ENCODE results near the gene METAP1D.
"Not testable (repeated sequence)": the region's sequence is repeated elsewhere in the genome, so short reads cannot be mapped to it uniquely, and the experiment has no call there.

Gene METAP1D

DNA sequence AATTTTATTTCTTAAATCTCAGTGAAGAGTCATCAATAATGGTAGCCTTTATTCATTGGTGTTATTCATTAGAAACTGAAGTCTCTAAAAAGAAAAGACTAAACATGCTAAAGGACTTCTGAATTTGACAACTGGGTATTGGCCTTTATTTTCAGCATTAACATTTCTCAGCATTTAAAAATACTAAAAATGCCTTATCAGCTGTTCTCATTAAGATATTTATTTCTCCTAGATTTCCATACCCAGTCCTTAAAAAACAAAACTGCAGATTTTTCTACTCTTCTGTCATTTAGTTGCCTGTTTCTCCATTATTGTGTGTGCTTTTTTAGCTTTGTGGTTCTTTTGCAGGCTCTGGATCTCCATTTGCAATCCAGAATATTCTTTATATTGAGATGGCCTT is 31.2 kb upstream of the METAP1D start:
- DNase-seq = no peak
- H3K4me3 Mint-ChIP-seq = no peak overlapping the region
- H3K4me1 Mint-ChIP-seq = peaks cover 35% of the 10 kb centered on the region
- H3K27me3 Mint-ChIP-seq = no peaks in the 10 kb centered on the region
- CTCF ChIA-PET = no interaction called here
- H3K36me3 Mint-ChIP-seq = peaks cover 40% of the 10 kb centered on the region
- no peaks in the 10 kb centered on the region for H3K9me3 Mint-ChIP-seq
- H3K27ac Mint-ChIP-seq = no peak overlapping the region

DNA sequence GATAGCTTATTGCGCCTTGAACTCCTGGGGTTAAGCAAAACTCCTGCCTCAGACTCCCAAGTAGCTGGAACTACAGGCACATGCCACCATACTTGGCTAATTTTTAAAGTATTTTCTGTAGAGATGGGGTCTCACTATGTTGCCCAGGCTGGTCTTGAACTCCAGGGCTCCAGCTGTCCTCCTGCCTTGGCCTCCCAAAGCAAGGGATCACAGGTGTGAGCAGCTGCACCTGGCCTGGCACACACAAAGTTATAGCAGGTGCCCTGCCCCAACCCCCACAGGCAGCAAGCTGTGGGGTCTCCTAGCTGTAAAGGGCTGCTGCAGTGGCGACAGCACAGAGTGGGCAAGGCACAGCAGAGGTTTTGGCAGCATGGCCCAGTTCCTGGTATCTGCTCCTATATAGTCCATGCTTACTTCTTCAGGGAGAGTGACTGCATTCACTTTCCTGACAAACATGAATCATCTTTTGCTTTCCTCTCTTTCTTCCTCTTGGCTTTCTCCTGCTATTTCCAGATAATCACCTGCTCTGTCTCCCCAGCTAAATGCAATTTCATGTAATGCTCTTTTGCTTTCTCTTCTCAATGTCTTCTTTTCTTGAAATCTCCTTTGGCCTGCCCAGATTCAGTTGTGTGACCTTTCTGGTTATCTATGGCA is 27.3 kb upstream of the METAP1D start:
- Mint-ChIP-seq H3K9me3 (no peaks in the 10 kb centered on the region), H3K27ac (no peak overlapping the region), H3K4me1 (peaks cover 6% of the 10 kb centered on the region), H3K27me3 (no peaks in the 10 kb centered on the region), H3K36me3 (peaks cover 41% of the 10 kb centered on the region), H3K4me3 (no peak overlapping the region)
- CTCF ChIA-PET = no interaction called here
- no peak for DNase-seq

DNA sequence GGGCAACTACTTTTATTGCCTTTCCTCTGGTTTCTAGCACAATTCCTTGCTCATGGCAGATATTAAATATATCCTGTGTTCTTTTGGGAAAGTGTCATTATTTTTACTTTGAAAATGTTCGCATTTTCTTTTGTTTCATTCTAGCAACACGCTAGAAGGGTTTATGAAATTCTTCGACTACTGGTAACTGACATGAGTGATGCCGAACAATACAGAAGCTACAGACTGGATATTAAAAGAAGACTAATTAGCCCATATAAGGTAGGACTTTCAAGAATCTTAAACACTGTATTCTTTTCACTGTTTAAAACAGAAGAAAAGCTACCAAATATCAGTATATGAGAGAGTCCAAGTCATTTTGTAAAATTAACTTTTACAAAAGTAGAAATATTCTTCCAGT is 20.6 kb upstream of the METAP1D start:
- Mint-ChIP-seq H3K4me3 (no peak overlapping the region), H3K36me3 (peaks cover 61% of the 10 kb centered on the region), H3K4me1 (no peaks in the 10 kb centered on the region), H3K27me3 (no peaks in the 10 kb centered on the region), H3K27ac (no peak overlapping the region), H3K9me3 (no peaks in the 10 kb centered on the region)
- CTCF ChIA-PET = no interaction called here
- DNase-seq = no peak

DNA sequence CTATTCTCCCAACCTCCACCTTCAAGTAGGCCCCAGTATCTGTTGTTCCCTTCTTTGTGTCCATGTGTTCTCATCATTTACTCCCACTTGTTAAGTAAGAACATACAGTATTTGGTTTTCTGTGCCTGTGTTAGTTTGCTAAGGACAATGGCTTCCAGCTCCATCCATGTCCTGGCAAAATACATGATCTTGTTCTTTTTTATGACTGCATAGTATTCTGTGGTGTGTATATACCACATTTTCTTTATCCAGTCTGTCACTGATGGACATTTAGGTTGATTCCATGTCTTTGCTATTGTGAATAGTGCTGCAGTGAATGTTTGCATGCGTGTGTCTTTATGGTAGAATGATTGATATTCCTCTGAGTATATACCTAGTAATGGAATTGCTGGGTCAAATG is 15.8 kb upstream of the METAP1D start:
- CTCF ChIA-PET, H3K27ac Mint-ChIP-seq, H3K4me1 Mint-ChIP-seq: not testable (repeated sequence)

DNA sequence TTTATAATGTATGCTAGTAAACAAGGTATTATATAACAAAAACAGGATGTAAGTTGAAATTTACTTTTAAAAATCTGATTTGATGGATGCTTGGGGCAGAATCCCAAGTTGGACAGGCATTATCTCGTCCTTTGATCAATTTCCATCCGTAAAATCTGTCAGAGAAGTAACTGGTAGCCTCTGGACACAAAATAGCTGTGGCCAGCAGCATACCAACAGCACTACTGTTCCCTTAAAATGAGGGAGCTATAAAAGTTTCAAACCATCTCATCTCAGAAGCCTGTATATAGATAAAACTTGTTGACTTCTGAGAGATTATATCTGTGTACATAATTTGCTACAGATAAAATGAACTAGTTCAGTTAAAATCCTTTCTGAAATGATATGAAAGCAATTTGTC is 14.7 kb upstream of the METAP1D start:
- Mint-ChIP-seq H3K36me3 (peaks cover 24% of the 10 kb centered on the region), H3K4me3 (no peak overlapping the region), H3K9me3 (no peaks in the 10 kb centered on the region), H3K27me3 (no peaks in the 10 kb centered on the region), H3K4me1 (no peaks in the 10 kb centered on the region), H3K27ac (no peak overlapping the region)
- CTCF ChIA-PET = no interaction called here
- DNase-seq = no peak

More for the DNA sequence above, 15.8 kb upstream of the METAP1D start:
- DNase-seq, H3K4me3 Mint-ChIP-seq, H3K27me3 Mint-ChIP-seq, H3K9me3 Mint-ChIP-seq: not testable (repeated sequence)
- peaks cover 32% of the 10 kb centered on the region for H3K36me3 Mint-ChIP-seq

DNA sequence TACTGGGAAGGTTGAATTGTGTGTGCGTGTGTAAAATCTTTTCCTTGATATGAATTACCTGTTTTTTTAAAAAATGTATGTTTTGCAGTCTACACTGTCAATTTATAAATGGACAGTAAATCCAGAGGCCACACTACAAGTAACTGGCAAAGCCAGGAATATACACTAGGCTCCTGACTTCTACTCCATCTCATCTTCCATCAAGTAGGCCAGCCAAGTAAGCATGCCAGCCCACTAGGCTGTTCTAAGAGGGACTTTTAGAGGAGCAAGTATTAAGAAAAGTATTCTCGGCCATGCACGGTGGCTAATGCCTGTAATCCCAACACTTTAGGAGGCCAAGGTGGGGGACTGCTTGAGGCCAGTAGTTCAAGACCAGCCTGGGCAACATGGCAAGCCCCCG is 13.0 kb upstream of the METAP1D start:
- DNase-seq = no peak
- Mint-ChIP-seq H3K27me3 (no peaks in the 10 kb centered on the region), H3K4me3 (no peak overlapping the region), H3K4me1 (no peaks in the 10 kb centered on the region), H3K36me3 (peaks cover 19% of the 10 kb centered on the region), H3K9me3 (no peaks in the 10 kb centered on the region), H3K27ac (no peak overlapping the region)
- CTCF ChIA-PET = no interaction called here

DNA sequence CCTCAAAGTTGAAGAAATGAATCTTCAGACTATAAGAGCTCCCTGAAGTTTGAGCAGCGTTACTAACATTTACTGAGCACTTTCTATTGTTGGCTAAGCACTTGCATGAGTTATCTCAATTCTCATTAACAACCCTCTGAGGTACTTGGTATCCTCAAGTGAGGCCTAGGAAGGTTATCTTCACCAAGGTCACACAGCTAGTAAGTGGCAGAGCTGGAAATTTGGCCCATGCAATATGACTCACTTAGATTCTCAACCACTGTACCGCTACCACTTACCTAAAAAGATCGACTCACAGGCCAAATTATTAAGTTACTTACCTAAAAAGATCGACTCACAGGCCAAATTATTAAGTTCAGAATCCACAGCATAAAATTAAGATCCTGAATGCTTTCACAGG is 8.7 kb upstream of the METAP1D start:
- peaks cover 14% of the 10 kb centered on the region for H3K27me3 Mint-ChIP-seq
- H3K36me3 Mint-ChIP-seq = no peaks in the 10 kb centered on the region
- H3K4me1 Mint-ChIP-seq = no peaks in the 10 kb centered on the region
- no peak overlapping the region for H3K4me3 Mint-ChIP-seq
- CTCF ChIA-PET = no interaction called here
- DNase-seq = no peak
- H3K27ac Mint-ChIP-seq = no peak overlapping the region
- no peaks in the 10 kb centered on the region for H3K9me3 Mint-ChIP-seq

DNA sequence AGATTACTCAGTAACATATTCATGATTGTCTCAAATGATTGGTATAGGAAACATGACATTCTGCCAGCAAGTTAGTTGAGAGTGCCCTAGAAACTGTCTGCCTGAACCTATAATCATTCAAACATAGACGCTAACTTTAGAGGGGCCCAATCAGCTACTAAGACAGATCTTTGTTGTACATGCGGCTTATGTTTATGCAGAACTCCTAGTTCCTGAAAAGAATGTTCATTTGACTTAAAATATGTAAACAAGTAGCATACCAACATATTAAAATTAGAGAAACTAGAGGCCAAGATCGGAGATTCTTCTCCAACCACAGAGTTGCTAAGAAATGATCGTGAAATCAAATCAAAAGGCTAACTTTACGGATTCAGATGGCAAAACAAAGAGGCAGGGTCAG is 4.2 kb upstream of the METAP1D start:
- H3K36me3 Mint-ChIP-seq = no peaks in the 10 kb centered on the region
- H3K4me1 Mint-ChIP-seq = peaks cover 16% of the 10 kb centered on the region
- H3K27me3 Mint-ChIP-seq = peaks cover 33% of the 10 kb centered on the region
- CTCF ChIA-PET = no interaction called here
- H3K27ac Mint-ChIP-seq = no peak overlapping the region
- no peak for DNase-seq
- no peaks in the 10 kb centered on the region for H3K9me3 Mint-ChIP-seq
- H3K4me3 Mint-ChIP-seq = no peak overlapping the region

DNA sequence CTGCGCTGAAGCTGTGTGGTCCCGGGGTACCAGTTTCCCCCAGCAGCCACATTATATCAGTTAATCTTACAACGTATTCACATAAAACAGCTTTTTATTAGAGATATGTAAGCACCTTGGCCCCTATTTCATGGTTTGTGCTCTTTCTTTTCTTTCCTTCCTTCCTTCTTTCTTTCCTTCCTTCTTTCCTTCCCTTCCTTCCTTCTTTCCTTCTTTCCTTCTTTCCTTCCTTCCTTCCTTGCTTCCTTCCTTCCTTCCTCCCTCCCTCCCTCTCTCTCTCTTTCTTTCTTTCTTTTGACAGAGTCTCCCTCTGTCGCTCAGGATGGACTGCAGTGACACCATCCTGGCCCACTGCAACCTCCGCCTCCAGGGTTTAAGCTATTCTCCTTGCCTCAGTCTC is 3.7 kb upstream of the METAP1D start:
- CTCF ChIA-PET = no interaction called here
- H3K9me3 Mint-ChIP-seq = no peaks in the 10 kb centered on the region
- no peak for DNase-seq
- peaks cover 21% of the 10 kb centered on the region for H3K4me1 Mint-ChIP-seq
- H3K4me3 Mint-ChIP-seq = no peak overlapping the region
- H3K36me3 Mint-ChIP-seq = no peaks in the 10 kb centered on the region
- no peak overlapping the region for H3K27ac Mint-ChIP-seq
- H3K27me3 Mint-ChIP-seq = peaks cover 33% of the 10 kb centered on the region

DNA sequence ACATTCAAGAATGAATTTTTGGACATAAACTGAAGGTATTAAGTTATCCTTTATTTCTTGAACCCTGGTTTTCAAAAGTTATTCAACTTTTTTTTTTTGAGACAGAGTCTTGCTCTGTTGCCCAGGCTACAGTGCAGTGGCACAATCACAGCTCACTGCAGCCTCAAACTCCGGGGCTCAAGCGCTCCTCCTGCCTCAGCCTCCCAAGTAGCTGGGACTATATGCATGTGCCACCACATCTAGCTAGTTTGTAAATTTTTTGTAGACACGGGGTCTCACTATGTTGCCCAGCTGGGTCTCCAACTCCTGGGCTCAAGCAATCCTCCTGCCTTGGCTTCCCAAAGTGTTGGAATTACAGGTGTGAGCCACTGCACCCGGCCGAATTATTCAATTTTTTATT is 2.7 kb upstream of the METAP1D start:
- H3K9me3 Mint-ChIP-seq, H3K36me3 Mint-ChIP-seq, H3K4me3 Mint-ChIP-seq, H3K27ac Mint-ChIP-seq, DNase-seq, CTCF ChIA-PET: not testable (repeated sequence)
- H3K27me3 Mint-ChIP-seq = peaks cover 33% of the 10 kb centered on the region
- H3K4me1 Mint-ChIP-seq = peaks cover 25% of the 10 kb centered on the region

DNA sequence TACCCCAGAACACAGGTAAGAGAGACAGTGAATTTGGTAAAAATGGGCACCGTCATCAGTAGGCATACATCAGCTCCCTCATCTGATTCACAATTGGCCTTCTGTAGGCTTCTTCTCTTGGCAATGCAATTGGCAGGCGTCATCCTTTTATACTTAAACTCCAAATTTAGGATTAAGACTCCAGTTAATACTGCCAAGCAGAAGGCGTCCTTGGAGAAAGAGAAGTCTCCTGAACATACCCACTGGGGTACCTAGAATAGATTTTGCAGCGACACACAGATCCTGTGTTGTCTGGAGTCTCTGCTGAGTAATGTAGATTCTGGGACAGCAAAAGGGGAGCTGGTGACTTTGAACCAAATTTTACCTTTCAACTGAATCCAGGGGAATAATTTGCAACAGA is 592 bp upstream of the METAP1D start:
- Mint-ChIP-seq H3K27ac (peak overlapping the region; percentile 53), H3K4me1 (peaks cover 25% of the 10 kb centered on the region), H3K4me3 (peak overlapping the region; percentile 82), H3K9me3 (no peaks in the 10 kb centered on the region), H3K36me3 (no peaks in the 10 kb centered on the region), H3K27me3 (peaks cover 28% of the 10 kb centered on the region)
- CTCF ChIA-PET = no interaction called here
- no peak for DNase-seq

DNA sequence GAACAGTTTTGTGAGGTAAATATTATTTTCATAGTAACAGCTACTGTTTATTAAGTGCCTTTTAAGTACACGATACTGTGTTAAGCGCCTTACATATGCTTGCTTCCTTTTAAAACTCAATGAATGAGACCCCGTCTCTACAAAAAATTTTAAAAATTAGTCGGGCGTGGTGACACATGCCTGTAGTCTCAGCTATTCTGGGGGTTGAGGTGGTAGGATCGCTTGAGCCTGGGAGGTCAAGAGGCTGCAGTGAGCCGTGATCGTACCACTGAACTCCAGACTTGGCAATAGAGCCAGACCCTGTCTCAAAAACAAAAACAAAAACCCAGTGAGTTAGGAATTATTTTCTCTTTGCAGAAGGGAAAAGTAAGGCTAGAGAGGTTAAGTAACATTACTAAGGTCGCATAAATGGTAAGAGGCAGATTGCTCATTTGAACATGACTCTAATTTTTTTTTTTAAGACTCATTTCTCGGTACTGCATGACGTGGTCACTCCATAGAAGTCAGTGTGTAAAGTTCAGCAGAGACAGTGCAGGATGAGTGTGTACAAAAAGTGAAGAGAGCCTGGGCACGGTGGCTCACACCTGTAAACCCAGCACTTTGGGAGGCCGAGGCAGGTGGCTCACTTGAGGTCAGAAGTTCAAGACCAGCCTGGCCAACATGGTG is 1.1 kb downstream of the METAP1D start:
- no peak for DNase-seq
- Mint-ChIP-seq H3K36me3 (no peaks in the 10 kb centered on the region), H3K27me3 (peaks cover 21% of the 10 kb centered on the region), H3K4me1 (peaks cover 25% of the 10 kb centered on the region), H3K9me3 (no peaks in the 10 kb centered on the region), H3K27ac (peak overlapping the region; percentile 80), H3K4me3 (peak overlapping the region; percentile 82)
- CTCF ChIA-PET = no interaction called here

DNA sequence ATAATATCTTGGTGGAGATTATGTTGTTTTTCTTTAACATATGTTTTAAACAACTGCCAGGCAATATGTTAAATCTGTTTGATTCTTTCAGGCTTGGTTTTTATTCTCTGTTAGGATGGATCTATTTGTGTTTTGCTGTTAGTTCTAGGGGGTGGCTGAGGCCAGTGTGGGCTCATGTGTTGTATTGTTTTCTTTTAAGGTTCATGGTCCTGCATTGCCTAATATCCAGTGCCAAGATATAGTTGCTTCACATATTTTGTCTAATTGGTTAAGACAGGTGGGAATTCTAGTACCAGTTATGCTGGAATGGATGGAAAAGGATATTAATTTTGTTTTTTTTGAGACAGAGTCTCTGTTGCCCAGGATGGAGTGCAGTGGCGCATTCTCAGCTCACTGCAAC is 7.6 kb downstream of the METAP1D start:
- H3K27me3 Mint-ChIP-seq = peaks cover 4% of the 10 kb centered on the region
- H3K4me1 Mint-ChIP-seq = peaks cover 19% of the 10 kb centered on the region
- H3K9me3 Mint-ChIP-seq = no peaks in the 10 kb centered on the region
- H3K4me3 Mint-ChIP-seq = no peak overlapping the region
- H3K36me3 Mint-ChIP-seq = peaks cover 6% of the 10 kb centered on the region
- no peak for DNase-seq
- CTCF ChIA-PET = no interaction called here
- H3K27ac Mint-ChIP-seq = no peak overlapping the region

DNA sequence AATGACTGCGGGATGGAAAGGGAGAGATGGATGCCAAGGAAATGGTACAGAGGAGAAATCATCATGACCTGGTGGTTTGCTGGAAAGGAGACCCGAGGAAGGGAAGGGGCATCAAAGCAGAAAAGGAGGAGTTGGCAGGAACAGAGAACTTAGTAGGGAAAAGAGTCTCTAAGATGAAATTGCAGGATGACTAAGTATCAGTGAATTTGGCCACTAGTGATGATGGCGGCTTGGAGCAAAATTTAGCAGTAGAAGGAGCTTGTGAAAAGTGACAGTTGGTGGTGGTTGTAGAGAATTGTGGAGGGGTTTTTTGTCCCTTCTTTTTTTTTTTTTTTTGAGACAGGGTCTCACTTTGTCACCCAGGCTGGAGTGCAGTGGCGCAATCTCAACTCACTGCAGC is 10.1 kb downstream of the METAP1D start:
- Mint-ChIP-seq H3K36me3 (peaks cover 6% of the 10 kb centered on the region), H3K9me3 (no peaks in the 10 kb centered on the region), H3K27me3 (peaks cover 4% of the 10 kb centered on the region), H3K4me1 (peaks cover 26% of the 10 kb centered on the region), H3K27ac (no peak overlapping the region), H3K4me3 (no peak overlapping the region)
- DNase-seq = no peak
- CTCF ChIA-PET = no interaction called here

DNA sequence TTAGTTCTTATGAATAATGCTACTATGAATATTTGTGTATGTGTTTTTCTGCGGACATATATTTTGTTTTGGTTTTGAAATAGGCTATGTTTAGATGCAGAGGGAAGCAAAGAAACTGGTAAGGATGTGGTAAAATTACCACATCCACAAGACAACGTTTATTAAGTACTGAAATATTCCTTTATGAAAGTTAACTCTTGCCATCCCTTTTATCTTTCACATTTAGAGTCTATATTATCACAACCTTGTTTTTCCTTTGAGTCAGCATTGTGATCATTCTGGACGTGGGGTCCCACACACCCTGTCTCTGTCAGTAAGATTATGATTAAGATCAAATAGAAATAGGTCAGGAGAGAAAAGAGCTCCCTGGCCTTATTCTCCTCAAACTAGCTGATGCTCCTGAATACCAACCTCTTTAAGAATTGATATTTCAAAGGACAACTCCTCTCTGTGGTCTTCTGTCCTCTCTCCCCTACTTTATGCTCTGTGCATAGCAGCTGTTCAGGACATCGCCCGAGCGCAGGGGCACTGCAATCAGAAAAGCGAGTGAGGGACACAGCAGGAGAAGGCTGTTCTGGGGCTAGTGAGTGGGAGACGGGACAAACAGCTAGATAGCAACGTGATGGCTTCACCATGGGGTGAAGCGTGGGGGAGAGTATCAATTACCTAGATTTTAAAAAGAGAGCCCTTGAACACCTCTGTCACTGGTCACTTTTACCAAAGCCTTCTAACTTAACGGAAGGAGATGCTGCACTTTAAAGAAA is 12.2 kb downstream of the METAP1D start:
- Mint-ChIP-seq H3K27me3 (peaks cover 4% of the 10 kb centered on the region), H3K4me3 (peak overlapping the region; percentile 1), H3K9me3 (no peaks in the 10 kb centered on the region), H3K36me3 (peaks cover 6% of the 10 kb centered on the region), H3K27ac (peak overlapping the region; percentile 64), H3K4me1 (peaks cover 26% of the 10 kb centered on the region)
- no peak for DNase-seq
- CTCF ChIA-PET = interaction anchor here (0.7 to 1.2 kb wide), 2 partner anchors 9 to 99 kb away, joined by 3 to 6 read pairs; no protein-coding TSS in a partner anchor
